MCF 10A (cell line): Measurements from ENCODE around the gene AP2A1. TPM values are rescaled to one million over a fixed set of nuclear protein-coding genes. Genes with fewer than 3 reads are reported as not detected.
A peak's percentile ranks its signal among the peaks of the same experiment; 100 is the strongest.

Source experiments
- BruUV-seq: library from RNA; stranded (reverse); fragments of 400-500 nt; replicated peaks from 2 replicates; lab custom pipeline; 2021; lab: Mats Ljungman, UMichigan
- CTCF ChIA-PET: fragments of 300-600 bp; sonication (Branson Sonifier 250); formaldehyde crosslinking; extraction: SDS; loops from one replicate; lab custom pipeline; 2021; ENCODE audit warnings: antibody characterized with exemption, inconsistent platforms; lab: Yijun Ruan, JAX
- POLR2A ChIA-PET: fragments of 300-600, 350-650 bp; sonication (Branson Sonifier 250); formaldehyde crosslinking; extraction: SDS; loops from one replicate; lab custom pipeline; 2020; ENCODE audit warnings: antibody characterized with exemption, inconsistent platforms; lab: Yijun Ruan, JAX
- DNase-seq: peaks from one replicate; pipeline ENCODE4 v3.0.0-alpha.2; 2018; ENCODE audit not compliant: unreplicated experiment
- H3K27ac Mint-ChIP-seq: one replicate; pipeline ENCODE4 v1.8.0; 2022; ENCODE audit warnings: mild to moderate bottlenecking, low read depth, mixed read lengths; ENCODE audit not compliant: unreplicated experiment
- H3K27me3 Mint-ChIP-seq: one replicate; pipeline ENCODE4 v1.8.0; 2022; ENCODE audit warnings: mixed read lengths; ENCODE audit not compliant: insufficient read depth, unreplicated experiment
- H3K36me3 Mint-ChIP-seq: one replicate; pipeline ENCODE4 v1.8.0; 2022; ENCODE audit warnings: mild to moderate bottlenecking, moderate library complexity, mixed read lengths; ENCODE audit not compliant: insufficient read depth, unreplicated experiment
- H3K4me1 Mint-ChIP-seq: one replicate; pipeline ENCODE4 v1.8.0; 2022; ENCODE audit warnings: mixed read lengths; ENCODE audit not compliant: insufficient read depth, unreplicated experiment
- H3K4me3 Mint-ChIP-seq: one replicate; pipeline ENCODE4 v1.8.0; 2022; ENCODE audit warnings: mild to moderate bottlenecking, moderate library complexity, mixed read lengths; ENCODE audit not compliant: unreplicated experiment
- H3K9me3 Mint-ChIP-seq: one replicate; pipeline ENCODE4 v1.8.0; 2022; ENCODE audit warnings: mixed read lengths; ENCODE audit not compliant: unreplicated experiment
- CTCF ChIP-seq: fragments of 200-600 bp; IDR thresholded peaks from one replicate; pipeline ENCODE4 v1.8.0; 2022; ENCODE audit warnings: antibody characterized with exemption, mild to moderate bottlenecking; ENCODE audit not compliant: unreplicated experiment
- intact Hi-C: fragments of 100-400 bp; cut with micrococcal nuclease; formaldehyde crosslinking; loops from 2 replicates; pipeline ENCODE4 v1.14.1; 2022
- total RNA-seq: library from RNA; stranded (reverse); gene quantifications from 2 replicates; pipeline ENCODE4 v1.2.3, GENCODE V29; 2022

AP2A1 gene
- total RNA-seq, 1 experiment from 2014 or later, result 70.5 TPM

- POLR2A ChIA-PET, result no interaction called here
- BruUV-seq, result no TSS peak
- Mint-ChIP-seq H3K9me3 (peaks cover 8% of the 10 kb centered on the region), H3K4me3 (no peak overlapping the region), H3K36me3 (peaks cover 20% of the 10 kb centered on the region), H3K4me1 (peaks cover 12% of the 10 kb centered on the region), H3K27me3 (no peaks in the 10 kb centered on the region), H3K27ac (no peak overlapping the region)
- intact Hi-C loops, result no loop called here
- DNase-seq, result no peak
- TF ChIP-seq CTCF, result no peak
- CTCF ChIA-PET, result no interaction called here
Measured at GRCh38 chr19:49809160-49809940, 42.5 kb downstream of the AP2A1 start.

GRCh38 chr19:49809941-49810389 is 43.2 kb downstream of the AP2A1 start:
- POLR2A ChIA-PET, result interaction anchor here (0.7 to 1.1 kb wide), 2 partner anchors 44 to 1299 kb away, joined by 4 to 6 read pairs; no protein-coding TSS in a partner anchor
- Mint-ChIP-seq H3K4me3 (no peak overlapping the region), H3K4me1 (peaks cover 15% of the 10 kb centered on the region), H3K27me3 (no peaks in the 10 kb centered on the region), H3K36me3 (peaks cover 20% of the 10 kb centered on the region), H3K27ac (no peak overlapping the region), H3K9me3 (peaks cover 8% of the 10 kb centered on the region)
- TF ChIP-seq CTCF, result no peak
- no TSS peak for BruUV-seq
- CTCF ChIA-PET, result no interaction called here
- intact Hi-C loops, result no loop called here
- no peak for DNase-seq

- Mint-ChIP-seq H3K27me3 (no peaks in the 10 kb centered on the region), H3K27ac (no peak overlapping the region), H3K36me3 (peaks cover 14% of the 10 kb centered on the region), H3K4me1 (peaks cover 11% of the 10 kb centered on the region), H3K4me3 (peak overlapping the region; percentile 92), H3K9me3 (peaks cover 3% of the 10 kb centered on the region)
- intact Hi-C loops, result no loop called here
- BruUV-seq, result no TSS peak
- no peak for TF ChIP-seq CTCF
- POLR2A ChIA-PET, result interaction anchor here (0.6 to 2.9 kb wide), 3 partner anchors 8 to 46 kb away, joined by 4 to 32 read pairs (median 6); partner anchors contain the start of gene AP2A1
- CTCF ChIA-PET, result interaction anchor here (0.9 kb wide), 1 partner anchor 237 kb away, joined by 4 read pairs; no protein-coding TSS in a partner anchor
- no peak for DNase-seq
Measured at GRCh38 chr19:49811328-49811727, 44.5 kb downstream of the AP2A1 start.

GRCh38 chr19:49812452-49812996 is 45.7 kb downstream of the AP2A1 start:
- Mint-ChIP-seq H3K36me3 (peaks cover 17% of the 10 kb centered on the region), H3K27me3 (no peaks in the 10 kb centered on the region), H3K9me3 (no peaks in the 10 kb centered on the region), H3K4me3 (peak overlapping the region; percentile 92), H3K27ac (peak overlapping the region; percentile 99), H3K4me1 (peaks cover 9% of the 10 kb centered on the region)
- no peak for DNase-seq
- no peak for TF ChIP-seq CTCF
- ChIA-PET POLR2A (interaction anchor here (1.0 to 2.9 kb wide), 10 partner anchors 8 to 325 kb away, joined by 3 to 32 read pairs (median 6); partner anchors contain the start of genes AKT1S1, AP2A1, PTOV1 and RPL13A), CTCF (interaction anchor here (0.5 kb wide), 1 partner anchor 68 kb away, joined by 3 read pairs; no protein-coding TSS in a partner anchor)
- intact Hi-C loops, result no loop called here
- no TSS peak for BruUV-seq
